ENCODE measurements around the gene CDH23.

The CDH23 gene

GRCh38 chr10:71708897-71709882 lies 312.5 kb downstream of the CDH23 start:
- ATAC-seq (no peak), DNase-seq (no peak)
- H3K4me1 Mint-ChIP-seq = peaks cover 57% of the 10 kb centered on the region
- no peaks in the 10 kb centered on the region for H3K27me3 Mint-ChIP-seq
- H3K9me3 Mint-ChIP-seq = no peaks in the 10 kb centered on the region
- H3K27ac Mint-ChIP-seq = no peak overlapping the region
- H3K4me3 Mint-ChIP-seq = no peak overlapping the region

- no peaks in the 10 kb centered on the region for H3K27me3 Mint-ChIP-seq
- H3K9me3 Mint-ChIP-seq = no peaks in the 10 kb centered on the region
- H3K27ac Mint-ChIP-seq = no peak overlapping the region
- H3K4me3 Mint-ChIP-seq = no peak overlapping the region
- ATAC-seq = no peak
- peaks cover 70% of the 10 kb centered on the region for H3K4me1 Mint-ChIP-seq
- no peak for DNase-seq
These were observed 313.8 kb downstream of the CDH23 start for GRCh38 chr10:71710519-71710918.

- Mint-ChIP-seq H3K27ac (no peak overlapping the region), H3K9me3 (no peaks in the 10 kb centered on the region), H3K4me1 (peaks cover 76% of the 10 kb centered on the region), H3K4me3 (no peak overlapping the region), H3K27me3 (no peaks in the 10 kb centered on the region)
- DNase-seq = no peak
- no peak for ATAC-seq
These were observed 314.4 kb downstream of the CDH23 start for GRCh38 chr10:71711052-71711623.

- H3K4me3 Mint-ChIP-seq = peak overlapping the region; percentile 8 to 94
- peaks cover 85% of the 10 kb centered on the region for H3K4me1 Mint-ChIP-seq
These were observed 315.4 kb downstream of the CDH23 start for GRCh38 chr10:71712170-71712569.

GRCh38 chr10:71712572-71713134 lies 315.9 kb downstream of the CDH23 start:
- H3K27ac Mint-ChIP-seq = peak overlapping the region; percentile 95 to 100
- no peaks in the 10 kb centered on the region for H3K9me3 Mint-ChIP-seq
- H3K4me3 Mint-ChIP-seq = peak overlapping the region; percentile 69 to 94
- DNase-seq (no peak), ATAC-seq (peak; percentile 58)
- H3K27me3 Mint-ChIP-seq = no peaks in the 10 kb centered on the region
- H3K4me1 Mint-ChIP-seq = peaks cover 86% of the 10 kb centered on the region

More at GRCh38 chr10:71712170-71712569, 315.4 kb downstream of the CDH23 start:
- no peak for DNase-seq
- Mint-ChIP-seq H3K27me3 (no peaks in the 10 kb centered on the region), H3K9me3 (no peaks in the 10 kb centered on the region), H3K27ac (peak overlapping the region; percentile 59 to 100)
- ATAC-seq = no peak

GRCh38 chr10:71713135-71714030 lies 316.7 kb downstream of the CDH23 start:
- Mint-ChIP-seq H3K9me3 (no peaks in the 10 kb centered on the region), H3K27me3 (no peaks in the 10 kb centered on the region), H3K4me1 (peaks cover 79% of the 10 kb centered on the region), H3K27ac (peak overlapping the region; percentile 95 to 100), H3K4me3 (peak overlapping the region; percentile 69 to 94)
- peak in 1 of 2 donors; percentile 54 for DNase-seq
- peak; percentile 54 for ATAC-seq

GRCh38 chr10:71714031-71714410 lies 317.3 kb downstream of the CDH23 start:
- Mint-ChIP-seq H3K4me1 (peaks cover 75% of the 10 kb centered on the region), H3K9me3 (no peaks in the 10 kb centered on the region), H3K4me3 (peak overlapping the region; percentile 69 to 94), H3K27ac (peak overlapping the region; percentile 95 to 100), H3K27me3 (no peaks in the 10 kb centered on the region)
- ATAC-seq = peak; percentile 32
- DNase-seq = no peak

GRCh38 chr10:71714592-71714991 lies 317.9 kb downstream of the CDH23 start:
- Mint-ChIP-seq H3K4me1 (peaks cover 70% of the 10 kb centered on the region), H3K4me3 (peak overlapping the region; percentile 69 to 94), H3K27ac (peak overlapping the region; percentile 95 to 100)

GRCh38 chr10:71715026-71715425 lies 318.3 kb downstream of the CDH23 start:
- peak overlapping the region in 1 of 2 donors; percentile 7 for H3K4me3 Mint-ChIP-seq
- DNase-seq (no peak), ATAC-seq (no peak)
- H3K4me1 Mint-ChIP-seq = peaks cover 68% of the 10 kb centered on the region
- H3K9me3 Mint-ChIP-seq = no peaks in the 10 kb centered on the region
- H3K27me3 Mint-ChIP-seq = no peaks in the 10 kb centered on the region
- H3K27ac Mint-ChIP-seq = no peak overlapping the region

More at GRCh38 chr10:71714592-71714991, 317.9 kb downstream of the CDH23 start:
- H3K27me3 Mint-ChIP-seq = no peaks in the 10 kb centered on the region
- no peaks in the 10 kb centered on the region for H3K9me3 Mint-ChIP-seq
- DNase-seq (no peak), ATAC-seq (no peak)

- ATAC-seq (no peak), DNase-seq (no peak)
- H3K9me3 Mint-ChIP-seq = no peaks in the 10 kb centered on the region
- peaks cover 67% of the 10 kb centered on the region for H3K4me1 Mint-ChIP-seq
- H3K27ac Mint-ChIP-seq = peak overlapping the region in 1 of 2 donors; percentile 27
- H3K27me3 Mint-ChIP-seq = no peaks in the 10 kb centered on the region
- H3K4me3 Mint-ChIP-seq = no peak overlapping the region
These were observed 319.1 kb downstream of the CDH23 start for GRCh38 chr10:71715860-71716259.

- ATAC-seq = no peak
- Mint-ChIP-seq H3K4me1 (peaks cover 62% of the 10 kb centered on the region), H3K27ac (no peak overlapping the region), H3K27me3 (no peaks in the 10 kb centered on the region), H3K4me3 (no peak overlapping the region), H3K9me3 (no peaks in the 10 kb centered on the region)
- no peak for DNase-seq
These were observed 319.7 kb downstream of the CDH23 start for GRCh38 chr10:71716426-71716825.

GRCh38 chr10:71717056-71717455 lies 320.3 kb downstream of the CDH23 start:
- ATAC-seq = no peak
- no peak overlapping the region for H3K27ac Mint-ChIP-seq
- peaks cover 60% of the 10 kb centered on the region for H3K4me1 Mint-ChIP-seq
- no peak for DNase-seq
- no peak overlapping the region for H3K4me3 Mint-ChIP-seq
- H3K9me3 Mint-ChIP-seq = no peaks in the 10 kb centered on the region
- H3K27me3 Mint-ChIP-seq = no peaks in the 10 kb centered on the region

- DNase-seq (no peak), ATAC-seq (no peak)
- no peak overlapping the region for H3K4me3 Mint-ChIP-seq
- peaks cover 58% of the 10 kb centered on the region for H3K4me1 Mint-ChIP-seq
- no peaks in the 10 kb centered on the region for H3K9me3 Mint-ChIP-seq
- no peaks in the 10 kb centered on the region for H3K27me3 Mint-ChIP-seq
- peak overlapping the region in 1 of 2 donors; percentile 76 for H3K27ac Mint-ChIP-seq
These were observed 320.8 kb downstream of the CDH23 start for GRCh38 chr10:71717551-71717951.

- no peak overlapping the region for H3K27ac Mint-ChIP-seq
- ATAC-seq (no peak), DNase-seq (no peak)
- peaks cover 58% of the 10 kb centered on the region for H3K4me1 Mint-ChIP-seq
- H3K27me3 Mint-ChIP-seq = no peaks in the 10 kb centered on the region
- H3K9me3 Mint-ChIP-seq = no peaks in the 10 kb centered on the region
- H3K4me3 Mint-ChIP-seq = no peak overlapping the region
These were observed 321.5 kb downstream of the CDH23 start for GRCh38 chr10:71718165-71718698.

GRCh38 chr10:71719042-71719441 lies 322.3 kb downstream of the CDH23 start:
- Mint-ChIP-seq H3K4me3 (no peak overlapping the region), H3K27me3 (no peaks in the 10 kb centered on the region), H3K4me1 (peaks cover 58% of the 10 kb centered on the region), H3K9me3 (no peaks in the 10 kb centered on the region), H3K27ac (no peak overlapping the region)
- ATAC-seq = no peak
- no peak for DNase-seq

Measured in stimulated activated naive CD8-positive, alpha-beta T cell treated with anti-CD3 and anti-CD28 coated beads, Interleukin-15, amount 100 ng/mL, for 72 hours (primary cell).